SK-N-SH (cell line): Measurements from ENCODE around the gene PAK3. TPM values are rescaled to one million over a fixed set of nuclear protein-coding genes. Genes with fewer than 3 reads are reported as not detected.

Experiments
- CTCF ChIA-PET: fragments of 300-600, 350-600 bp; formaldehyde crosslinking; extraction: SDS; loops from one replicate; lab custom pipeline; 2021; lab: Yijun Ruan, JAX
- POLR2A ChIA-PET: fragments of 350-600 bp; sonication (Branson Sonifier 250); formaldehyde crosslinking; extraction: SDS; loops from one replicate; lab custom pipeline; 2020; ENCODE audit warnings: antibody characterized with exemption, inconsistent platforms; lab: Yijun Ruan, JAX
- DNase-seq: peaks from one replicate; pipeline ENCODE4 v3.0.0; 2012
- H2AFZ ChIP-seq: fragments of 200-600 bp; sonication (generic); 2 replicates; pipeline ENCODE4 v1.8.1; 2016; ENCODE audit warnings: antibody characterized with exemption, mild to moderate bottlenecking, low read depth
- H3F3A ChIP-seq: fragments of 200-600 bp; sonication (generic); replicated peaks from 2 replicates; pipeline ENCODE3; 2016; ENCODE audit warnings: antibody characterized with exemption, mild to moderate bottlenecking; ENCODE audit not compliant: insufficient read depth
- H3K27ac ChIP-seq, 2 experiments: fragments of 200-500 bp in 1 of 2; fragments of 200-600 bp in 1 of 2; sonication (Bioruptor generic) in 1 of 2; sonication (generic), shearing (Covaris generic) in 1 of 2; 2 replicates each; pipeline versions ENCODE4 v1.5.1 to v1.6.1; 2014 to 2016; ENCODE audit warnings: low read depth in 2 of 2, inconsistent platforms in 1 of 2, low read length in 1 of 2, mild to moderate bottlenecking in 1 of 2, mixed read lengths in 1 of 2
- H3K27me3 ChIP-seq: fragments of 200-600 bp; sonication (generic), shearing (Covaris generic); 2 replicates; pipeline ENCODE4 v1.6.1; 2016; ENCODE audit warnings: mixed run types; ENCODE audit not compliant: insufficient read depth
- H3K36me3 ChIP-seq, 2 experiments: fragments of 200-500 bp in 1 of 2; fragments of 200-600 bp in 1 of 2; sonication (Bioruptor generic) in 1 of 2; sonication (generic) in 1 of 2; replicated peaks in 1 of 2; 2 replicates each; pipeline versions ENCODE3 to v1.5.1; 2014 to 2016; ENCODE audit warnings: low read length in 1 of 2, mild to moderate bottlenecking in 1 of 2; ENCODE audit not compliant: insufficient read depth in 2 of 2, control insufficient read depth in 1 of 2
- H3K4me1 ChIP-seq, 2 experiments: fragments of 200-500 bp in 1 of 2; fragments of 200-600 bp in 1 of 2; sonication (Bioruptor generic) in 1 of 2; sonication (generic), shearing (Covaris generic) in 1 of 2; 2 replicates each; pipeline versions ENCODE4 v1.5.1 to v1.6.1; 2014 to 2016; ENCODE audit warnings: low read depth in 1 of 2, low read length in 1 of 2, mixed run types in 1 of 2; ENCODE audit not compliant: insufficient read depth in 2 of 2, control insufficient read depth in 1 of 2
- H3K4me2 ChIP-seq: fragments of 200-600 bp; sonication (generic), shearing (Covaris generic); 2 replicates; pipeline ENCODE4 v1.6.1; 2017; ENCODE audit warnings: mixed run types
- H3K4me3 ChIP-seq, 2 experiments: fragments of 200-500 bp in 1 of 2; fragments of 200-600 bp in 1 of 2; sonication (Bioruptor generic) in 1 of 2; sonication (generic), shearing (Covaris generic) in 1 of 2; 2 replicates each; pipeline versions ENCODE4 v1.5.1 to v1.8.1; 2014 to 2016; ENCODE audit warnings: low read depth in 2 of 2, inconsistent platforms in 1 of 2, low read length in 1 of 2, mild to moderate bottlenecking in 1 of 2, mixed read lengths in 1 of 2, moderate library complexity in 1 of 2
- H3K79me2 ChIP-seq: fragments of 200-600 bp; sonication (generic); 2 replicates; pipeline ENCODE4 v1.8.1; 2017; ENCODE audit warnings: mild to moderate bottlenecking; ENCODE audit not compliant: insufficient read depth
- H3K9ac ChIP-seq: fragments of 200-600 bp; sonication (generic); 2 replicates; pipeline ENCODE4 v1.6.1; 2017; ENCODE audit warnings: mixed run types
- H3K9me2 ChIP-seq: fragments of 200-600 bp; sonication (generic); 2 replicates; pipeline ENCODE4 v1.6.1; 2017; ENCODE audit warnings: mixed run types
- H3K9me3 ChIP-seq: fragments of 200-600 bp; sonication (generic); 2 replicates; pipeline ENCODE4 v1.6.1; 2017; ENCODE audit warnings: mixed run types, mild to moderate bottlenecking, moderate library complexity
- H4K20me1 ChIP-seq: fragments of 200-600 bp; sonication (generic); 2 replicates; pipeline ENCODE4 v1.6.1; 2017; ENCODE audit warnings: mild to moderate bottlenecking, mixed run types; ENCODE audit not compliant: insufficient read depth
- CHD2 ChIP-seq: fragments of 150-350 bp; IDR thresholded peaks from 2 replicates; pipeline ENCODE4 v1.6.1; 2018; ENCODE audit warnings: low read length; ENCODE audit not compliant: partially characterized antibody
- ELF1 ChIP-seq: IDR thresholded peaks from 2 replicates; pipeline ENCODE4 v1.4.0; 2012
- EP300 ChIP-seq, 2 experiments: IDR thresholded peaks; 2 replicates each; pipeline versions ENCODE4 v1.4.0 to v1.6.1; 2012; ENCODE audit warnings: borderline replicate concordance in 1 of 2, low read depth in 1 of 2, low read length in 1 of 2
- EZH2phosphoT487 ChIP-seq: fragments of 200-600 bp; sonication (generic); IDR thresholded peaks from 2 replicates; pipeline ENCODE4 v1.6.1; 2017; ENCODE audit warnings: low read depth, mixed run types, mild to moderate bottlenecking, antibody characterized with exemption, moderate library complexity, borderline replicate concordance
- FOSL2 ChIP-seq: IDR thresholded peaks from 2 replicates; pipeline ENCODE4 v1.4.0; 2012; ENCODE audit warnings: low read depth, mild to moderate bottlenecking, moderate library complexity, borderline replicate concordance
- FOXJ3 ChIP-seq: sonication (generic); formaldehyde crosslinking; IDR thresholded peaks from 2 replicates; pipeline ENCODE4 v1.5.1; 2020; ENCODE audit warnings: mild to moderate bottlenecking, missing genetic modification reagents
- FOXM1 ChIP-seq: IDR thresholded peaks from 2 replicates; pipeline ENCODE4 v1.4.0; 2012; ENCODE audit warnings: low read depth, mild to moderate bottlenecking
- GABPA ChIP-seq: IDR thresholded peaks from 2 replicates; pipeline ENCODE4 v1.4.0; 2012; ENCODE audit warnings: low read depth, mild to moderate bottlenecking
- NFIC ChIP-seq: IDR thresholded peaks from 2 replicates; pipeline ENCODE4 v1.4.0; 2012; ENCODE audit warnings: borderline replicate concordance
- NRF1 ChIP-seq: IDR thresholded peaks from 2 replicates; pipeline ENCODE4 v1.6.1; 2012; ENCODE audit warnings: low read depth, mild to moderate bottlenecking, low read length
- RFX5 ChIP-seq: IDR thresholded peaks from 2 replicates; pipeline ENCODE4 v1.6.1; 2012; ENCODE audit warnings: mild to moderate bottlenecking, improper control_type of control experiment, low read length
- RXRA ChIP-seq: IDR thresholded peaks from 2 replicates; pipeline ENCODE4 v1.4.0; 2012; ENCODE audit warnings: low read depth, mild to moderate bottlenecking, borderline replicate concordance
- SIN3A ChIP-seq: IDR thresholded peaks from 2 replicates; pipeline ENCODE4 v1.6.1; 2012; ENCODE audit warnings: low read depth, mild to moderate bottlenecking, low read length, moderate library complexity, borderline replicate concordance
- SMC3 ChIP-seq: IDR thresholded peaks from 2 replicates; pipeline ENCODE4 v1.6.1; 2012; ENCODE audit warnings: low read depth, low read length, improper control_type of control experiment
- TEAD4 ChIP-seq: IDR thresholded peaks from 2 replicates; pipeline ENCODE4 v1.4.0; 2012; ENCODE audit warnings: mild to moderate bottlenecking, borderline replicate concordance; ENCODE audit not compliant: insufficient read depth
- WGBS: methylation state at CpG from one replicate; pipeline ENCODE4 v1.1.6; 2017; ENCODE audit warnings: low lambda C conversion rate; 5-methylcytosine and 5-hydroxymethylcytosine counted together
- polyA plus RNA-seq, 3 experiments: library from polyadenylated mRNA; depleted of rRNA; stranded (reverse); fragments of >200 nt; gene quantifications; 2 replicates each; pipeline ENCODE4 v1.2.3, GENCODE V29; 2012
- TF ChIP-seq, protein P1 (sequence below): fragments of 150-350 bp; IDR thresholded peaks from 2 replicates; pipeline ENCODE4 v1.6.1; 2016; ENCODE audit warnings: mild to moderate bottlenecking, low read depth, low read length
- TF ChIP-seq, protein P2 (sequence below): IDR thresholded peaks from 2 replicates; pipeline ENCODE4 v1.4.0; 2012; ENCODE audit warnings: low read depth, borderline replicate concordance
- TF ChIP-seq, protein P3 (sequence below): fragments of 150-350 bp; IDR thresholded peaks from 2 replicates; pipeline ENCODE4 v1.6.1; 2017; ENCODE audit warnings: antibody characterized with exemption, low read length, low read depth, borderline replicate concordance

The PAK3 gene
- polyA plus RNA-seq, 1 of the 3 experiments (the other 2 are of a cell fraction), result 0.23 TPM

DNA sequence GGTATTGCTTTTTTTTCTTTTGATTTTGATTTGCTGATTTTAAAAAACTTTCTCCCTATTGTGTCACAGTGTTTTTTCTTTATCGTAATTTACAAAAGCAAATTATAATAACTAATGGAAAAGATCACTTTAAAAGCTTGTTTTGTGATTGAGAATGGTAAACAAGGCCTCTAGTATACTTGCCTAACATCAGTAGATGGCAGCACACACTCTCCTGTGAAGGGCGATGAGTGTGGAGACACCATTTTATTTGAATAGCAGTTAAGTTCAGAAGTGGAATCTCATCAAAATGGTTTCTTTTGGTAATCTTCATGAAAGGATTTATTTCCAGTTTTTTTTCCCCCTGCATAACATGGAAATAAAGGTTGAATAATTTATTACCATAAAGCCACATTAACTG, 72.3 kb downstream of the PAK3 start (continued):
- TF ChIP-seq, protein P1, sequence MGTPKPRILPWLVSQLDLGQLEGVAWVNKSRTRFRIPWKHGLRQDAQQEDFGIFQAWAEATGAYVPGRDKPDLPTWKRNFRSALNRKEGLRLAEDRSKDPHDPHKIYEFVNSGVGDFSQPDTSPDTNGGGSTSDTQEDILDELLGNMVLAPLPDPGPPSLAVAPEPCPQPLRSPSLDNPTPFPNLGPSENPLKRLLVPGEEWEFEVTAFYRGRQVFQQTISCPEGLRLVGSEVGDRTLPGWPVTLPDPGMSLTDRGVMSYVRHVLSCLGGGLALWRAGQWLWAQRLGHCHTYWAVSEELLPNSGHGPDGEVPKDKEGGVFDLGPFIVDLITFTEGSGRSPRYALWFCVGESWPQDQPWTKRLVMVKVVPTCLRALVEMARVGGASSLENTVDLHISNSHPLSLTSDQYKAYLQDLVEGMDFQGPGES, result no peak
- TF ChIP-seq RFX5 (no peak), GABPA (no peak), EZH2phosphoT487 (no peak), EP300 (IDR thresholded peaks at IDR 0.05; ENCODE audit: borderline replicate concordance in 1 of 2, low read depth in 1 of 2, low read length in 1 of 2) (no peak), FOXJ3 (no peak)
- TF ChIP-seq, protein P2, sequence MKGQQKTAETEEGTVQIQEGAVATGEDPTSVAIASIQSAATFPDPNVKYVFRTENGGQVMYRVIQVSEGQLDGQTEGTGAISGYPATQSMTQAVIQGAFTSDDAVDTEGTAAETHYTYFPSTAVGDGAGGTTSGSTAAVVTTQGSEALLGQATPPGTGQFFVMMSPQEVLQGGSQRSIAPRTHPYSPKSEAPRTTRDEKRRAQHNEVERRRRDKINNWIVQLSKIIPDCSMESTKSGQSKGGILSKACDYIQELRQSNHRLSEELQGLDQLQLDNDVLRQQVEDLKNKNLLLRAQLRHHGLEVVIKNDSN, result no peak

DNA sequence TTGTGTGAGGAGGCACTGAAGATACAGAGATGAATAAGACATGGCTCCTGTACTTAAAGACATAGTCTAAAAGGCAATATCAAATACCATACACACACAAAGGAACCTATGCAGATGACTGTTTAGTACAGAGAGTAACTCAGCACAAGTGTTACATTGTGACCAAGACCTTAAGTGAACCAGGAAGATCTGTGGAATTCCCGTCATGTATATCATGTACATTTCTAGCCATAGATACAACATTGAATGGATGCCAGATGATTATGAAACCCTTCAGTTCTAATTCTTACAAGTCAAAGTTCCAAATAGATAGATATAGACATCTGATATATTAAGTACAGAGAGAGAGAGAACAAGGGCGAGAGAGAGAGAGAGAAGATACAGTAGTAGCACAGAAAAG, 73.2 kb downstream of the PAK3 start:
- Histone ChIP-seq H3F3A (no peaks in the 10 kb centered on the region), H3K9me2 (no peaks in the 10 kb centered on the region), H3K79me2 (no peaks in the 10 kb centered on the region), H3K27me3 (no peaks in the 10 kb centered on the region), H4K20me1 (no peaks in the 10 kb centered on the region), H3K9ac (no peak overlapping the region), H3K9me3 (no peaks in the 10 kb centered on the region), H3K4me3 (no peak overlapping the region), H2AFZ (no peak overlapping the region), H3K27ac (no peak overlapping the region), H3K4me2 (no peak overlapping the region), H3K4me1 (no peaks in the 10 kb centered on the region), H3K36me3 (no peaks in the 10 kb centered on the region)
- TF ChIP-seq FOSL2 (no peak), CHD2 (no peak), ELF1 (no peak), GABPA (no peak), FOXJ3 (no peak), SMC3 (no peak), SIN3A (no peak), FOXM1 (no peak), RXRA (no peak), TEAD4 (no peak), EP300 (IDR thresholded peaks at IDR 0.05; ENCODE audit: borderline replicate concordance in 1 of 2, low read depth in 1 of 2, low read length in 1 of 2) (no peak), NRF1 (no peak), EZH2phosphoT487 (no peak), NFIC (no peak), RFX5 (no peak)
- TF ChIP-seq, protein P3, sequence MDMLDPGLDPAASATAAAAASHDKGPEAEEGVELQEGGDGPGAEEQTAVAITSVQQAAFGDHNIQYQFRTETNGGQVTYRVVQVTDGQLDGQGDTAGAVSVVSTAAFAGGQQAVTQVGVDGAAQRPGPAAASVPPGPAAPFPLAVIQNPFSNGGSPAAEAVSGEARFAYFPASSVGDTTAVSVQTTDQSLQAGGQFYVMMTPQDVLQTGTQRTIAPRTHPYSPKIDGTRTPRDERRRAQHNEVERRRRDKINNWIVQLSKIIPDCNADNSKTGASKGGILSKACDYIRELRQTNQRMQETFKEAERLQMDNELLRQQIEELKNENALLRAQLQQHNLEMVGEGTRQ, result no peak
- DNase-seq, result no peak
- POLR2A ChIA-PET, result no interaction called here
- WGBS, result 42% methylated on average over 2 of the region's 2 CpGs
- CTCF ChIA-PET, result interaction anchor here (0.6 to 1.6 kb wide), 8 partner anchors 11 to 407 kb away, joined by 3 to 9 read pairs (median 4); no protein-coding TSS in a partner anchor
